PFSK-1 (cell line): ENCODE data around the gene CTSH.

Experiments
- POLR2AphosphoS5 ChIP-seq: IDR thresholded peaks from 2 replicates; pipeline ENCODE4 v1.6.1; 2012; ENCODE audit warnings: low read depth, mild to moderate bottlenecking, control low read depth, low read length, moderate library complexity
- REST ChIP-seq, 2 experiments: IDR thresholded peaks; 2 replicates each; pipeline versions ENCODE4 v1.6.1 to v1.8.0; 2011 to 2012; ENCODE audit warnings: low read depth in 2 of 2, low read length in 2 of 2, control low read depth in 1 of 2, inconsistent platforms in 1 of 2, mild to moderate bottlenecking in 1 of 2, moderate library complexity in 1 of 2; ENCODE audit not compliant: insufficient read depth in 1 of 2
- TAF1 ChIP-seq: IDR thresholded peaks from 2 replicates; pipeline ENCODE4 v1.6.1; 2012; ENCODE audit warnings: low read length, control low read depth, borderline replicate concordance; ENCODE audit not compliant: insufficient read depth

- TF ChIP-seq POLR2AphosphoS5, result no peak
- TF ChIP-seq TAF1, result no peak
- TF ChIP-seq REST (IDR thresholded peaks at IDR 0.05; ENCODE audit: insufficient read depth in 1 of 2, low read depth in 2 of 2, low read length in 2 of 2), result no peak
Measured at GRCh38 chr15:78976691-78977090, 31.8 kb upstream of the CTSH start.
